Subcutaneous abdominal adipose tissue (tissue), 5 donors: ENCODE data around the gene FCHSD2.

ENCODE experiments used
- H3K27ac ChIP-seq: one replicate; pipeline ENCODE4 v1.7.0; 2013; ENCODE audit warnings: low read depth, mild to moderate bottlenecking, inconsistent platforms, low read length, moderate library complexity
- H3K27me3 ChIP-seq, 5 donors: one replicate each; pipeline ENCODE4 v1.7.0; 2013; ENCODE audit warnings: low read length in 5 of 5, inconsistent platforms in 1 of 5; ENCODE audit not compliant: control insufficient read depth in 5 of 5, insufficient read depth in 4 of 5
- H3K36me3 ChIP-seq, 5 donors: one replicate each; pipeline ENCODE4 v1.7.0; 2013; ENCODE audit warnings: low read length in 5 of 5; ENCODE audit not compliant: control insufficient read depth in 5 of 5, insufficient read depth in 5 of 5
- H3K4me1 ChIP-seq, 5 donors: one replicate each; pipeline ENCODE4 v1.7.0; 2013; ENCODE audit warnings: low read length in 5 of 5, mild to moderate bottlenecking in 3 of 5, moderate library complexity in 1 of 5; ENCODE audit not compliant: control insufficient read depth in 5 of 5, insufficient read depth in 5 of 5
- H3K4me3 ChIP-seq, 5 donors: one replicate each; pipeline ENCODE4 v1.7.0; 2013; ENCODE audit warnings: low read length in 5 of 5, low read depth in 1 of 5
- H3K9ac ChIP-seq, 5 donors: one replicate each; pipeline ENCODE4 v1.7.0; 2013; ENCODE audit warnings: low read length in 5 of 5, mild to moderate bottlenecking in 4 of 5, moderate library complexity in 3 of 5
- H3K9me3 ChIP-seq, 5 donors: one replicate each; pipeline ENCODE4 v1.7.0; 2013; ENCODE audit warnings: low read length in 5 of 5; ENCODE audit not compliant: control insufficient read depth in 5 of 5
- donor health status: healthy.
- donor health status: healthy.
- donor health status: healthy.
- donor health status: healthy.
- donor health status: healthy.

FCHSD2 gene

GRCh38 chr11:73160005-73160760 is 18.1 kb upstream of the FCHSD2 start:
- H3K4me3 ChIP-seq, result no peak overlapping the region
- H3K9me3 ChIP-seq, result no peaks in the 10 kb centered on the region
- peaks cover 0 to 32% (median 19%) of the 10 kb centered on the region in 5 donors for H3K4me1 ChIP-seq
- H3K27me3 ChIP-seq, result no peaks in the 10 kb centered on the region
- H3K9ac ChIP-seq, result no peak overlapping the region
- H3K36me3 ChIP-seq, result no peaks in the 10 kb centered on the region
- H3K27ac ChIP-seq, result no peak overlapping the region

DNA sequence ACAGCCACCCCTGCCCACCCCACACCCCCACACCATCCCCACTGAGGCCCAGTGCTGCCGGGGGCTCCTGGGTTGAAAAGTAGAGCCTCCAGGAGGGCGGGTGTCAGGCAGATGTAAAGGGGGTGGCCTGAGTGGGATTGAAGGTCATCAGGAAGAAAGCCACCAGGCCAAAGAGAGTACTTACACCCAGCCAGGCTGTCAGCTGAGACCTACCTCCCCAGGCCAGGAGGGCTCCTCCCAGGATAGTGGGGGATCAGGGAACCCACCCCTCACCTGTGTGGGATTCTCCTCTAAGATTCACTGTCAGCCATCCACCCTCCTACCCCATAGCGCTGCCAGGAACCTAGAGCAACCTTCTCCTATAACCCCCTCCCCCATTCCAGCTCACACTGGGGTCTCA is 17.2 kb upstream of the FCHSD2 start:
- Histone ChIP-seq H3K27me3 (no peaks in the 10 kb centered on the region), H3K9ac (no peak overlapping the region), H3K9me3 (no peaks in the 10 kb centered on the region), H3K4me3 (no peak overlapping the region), H3K27ac (no peak overlapping the region), H3K4me1 (peaks cover 0 to 36% (median 21%) of the 10 kb centered on the region in 5 donors), H3K36me3 (no peaks in the 10 kb centered on the region)

- H3K9me3 ChIP-seq, result no peaks in the 10 kb centered on the region
- no peak overlapping the region for H3K9ac ChIP-seq
- H3K36me3 ChIP-seq, result no peaks in the 10 kb centered on the region
- no peaks in the 10 kb centered on the region for H3K27me3 ChIP-seq
- H3K4me3 ChIP-seq, result no peak overlapping the region
- H3K4me1 ChIP-seq, result peaks cover 0 to 35% (median 26%) of the 10 kb centered on the region in 5 donors
- no peak overlapping the region for H3K27ac ChIP-seq
Observed at GRCh38 chr11:73158356-73159051, 16.4 kb upstream of the FCHSD2 start.

GRCh38 chr11:73157101-73158010 is 15.2 kb upstream of the FCHSD2 start:
- Histone ChIP-seq H3K27ac (no peak overlapping the region), H3K9ac (no peak overlapping the region), H3K9me3 (no peaks in the 10 kb centered on the region), H3K4me1 (peaks cover 0 to 42% (median 31%) of the 10 kb centered on the region in 5 donors), H3K36me3 (no peaks in the 10 kb centered on the region), H3K27me3 (no peaks in the 10 kb centered on the region), H3K4me3 (no peak overlapping the region)

DNA sequence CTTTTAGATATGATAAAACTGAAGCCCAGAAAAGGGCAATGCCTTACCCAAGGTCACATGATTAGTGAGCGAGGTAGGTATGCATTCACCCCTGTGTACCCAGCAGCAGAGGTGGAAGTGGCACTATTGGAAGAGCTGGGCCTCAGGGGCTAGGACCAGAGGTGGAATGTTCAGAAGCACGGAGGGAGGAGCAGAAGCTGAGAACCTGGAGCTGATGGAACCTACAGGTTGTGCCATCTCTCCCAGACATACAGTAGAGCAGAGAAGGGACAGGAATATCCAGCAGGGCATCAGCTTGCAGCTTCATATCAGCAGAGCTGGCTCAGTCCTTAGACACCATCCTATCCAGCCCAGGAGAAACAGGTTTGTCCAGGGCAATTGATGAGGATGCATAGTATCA is 14.6 kb upstream of the FCHSD2 start:
- H3K27me3 ChIP-seq, result no peaks in the 10 kb centered on the region
- peaks cover 0 to 42% (median 31%) of the 10 kb centered on the region in 5 donors for H3K4me1 ChIP-seq
- H3K9me3 ChIP-seq, result no peaks in the 10 kb centered on the region
- H3K27ac ChIP-seq, result no peak overlapping the region
- no peak overlapping the region for H3K9ac ChIP-seq
- no peaks in the 10 kb centered on the region for H3K36me3 ChIP-seq
- H3K4me3 ChIP-seq, result no peak overlapping the region

DNA sequence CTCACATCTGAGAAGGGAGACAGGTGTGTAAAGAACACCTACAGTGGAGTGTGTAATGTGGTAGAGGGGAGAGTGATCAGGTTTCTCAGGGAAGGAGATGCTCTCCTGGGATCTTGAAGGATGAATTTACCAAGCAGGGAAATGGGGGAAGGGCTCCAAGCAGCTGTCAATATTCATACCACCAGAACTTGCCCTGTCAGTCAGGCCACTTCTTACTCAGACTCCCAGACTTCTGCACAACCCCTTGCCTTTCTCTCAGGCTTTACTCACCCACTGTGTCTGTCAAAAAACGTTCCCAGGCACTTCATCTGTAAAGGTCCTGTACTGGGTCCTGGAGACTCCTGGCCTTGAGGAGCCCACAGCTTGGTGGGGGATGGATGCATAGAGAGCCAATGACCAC is 14.0 kb upstream of the FCHSD2 start:
- H3K4me3 ChIP-seq, result no peak overlapping the region
- H3K27me3 ChIP-seq, result no peaks in the 10 kb centered on the region
- H3K36me3 ChIP-seq, result no peaks in the 10 kb centered on the region
- peaks cover 0 to 42% (median 31%) of the 10 kb centered on the region in 5 donors for H3K4me1 ChIP-seq
- H3K9me3 ChIP-seq, result no peaks in the 10 kb centered on the region
- no peak overlapping the region for H3K9ac ChIP-seq
- no peak overlapping the region for H3K27ac ChIP-seq

DNA sequence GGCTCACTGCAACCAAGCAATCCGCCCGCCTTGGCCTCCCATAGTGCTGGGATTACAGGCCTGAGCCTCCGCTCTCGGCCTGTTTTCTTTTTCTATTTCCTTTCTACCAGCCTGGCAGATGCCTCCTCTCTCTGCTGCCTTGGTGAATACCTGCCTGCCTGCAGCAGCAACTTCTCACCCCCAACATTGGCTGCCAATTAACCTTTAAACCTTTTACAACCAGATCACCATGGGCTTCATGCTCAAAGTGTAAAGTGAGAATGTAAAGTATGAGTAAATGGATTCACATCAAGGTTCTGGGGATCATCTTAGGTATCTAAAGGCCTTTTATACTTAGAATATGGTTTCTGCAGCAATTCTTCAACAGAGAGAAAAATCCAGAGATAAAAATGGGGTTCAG is 13.0 kb upstream of the FCHSD2 start:
- Histone ChIP-seq H3K4me1 (peaks cover 0 to 42% (median 31%) of the 10 kb centered on the region in 5 donors), H3K9ac (no peak overlapping the region), H3K9me3 (no peaks in the 10 kb centered on the region), H3K27ac (no peak overlapping the region), H3K36me3 (no peaks in the 10 kb centered on the region), H3K27me3 (no peaks in the 10 kb centered on the region), H3K4me3 (no peak overlapping the region)

GRCh38 chr11:73154178-73154577 is 12.1 kb upstream of the FCHSD2 start:
- Histone ChIP-seq H3K36me3 (no peaks in the 10 kb centered on the region), H3K27ac (no peak overlapping the region), H3K4me3 (no peak overlapping the region), H3K27me3 (no peaks in the 10 kb centered on the region), H3K9me3 (no peaks in the 10 kb centered on the region), H3K9ac (no peak overlapping the region), H3K4me1 (peaks cover 0 to 42% (median 31%) of the 10 kb centered on the region in 5 donors)

GRCh38 chr11:73152861-73153483 is 10.9 kb upstream of the FCHSD2 start:
- no peak overlapping the region for H3K27ac ChIP-seq
- H3K4me1 ChIP-seq, result peaks cover 0 to 39% (median 23%) of the 10 kb centered on the region in 5 donors
- H3K27me3 ChIP-seq, result no peaks in the 10 kb centered on the region
- no peak overlapping the region for H3K9ac ChIP-seq
- no peaks in the 10 kb centered on the region for H3K36me3 ChIP-seq
- no peaks in the 10 kb centered on the region for H3K9me3 ChIP-seq
- no peak overlapping the region for H3K4me3 ChIP-seq
